ENCODE results near the gene MSLN.
A peak's percentile ranks its signal among the peaks of the same experiment; 100 is the strongest.

MSLN gene

DNA sequence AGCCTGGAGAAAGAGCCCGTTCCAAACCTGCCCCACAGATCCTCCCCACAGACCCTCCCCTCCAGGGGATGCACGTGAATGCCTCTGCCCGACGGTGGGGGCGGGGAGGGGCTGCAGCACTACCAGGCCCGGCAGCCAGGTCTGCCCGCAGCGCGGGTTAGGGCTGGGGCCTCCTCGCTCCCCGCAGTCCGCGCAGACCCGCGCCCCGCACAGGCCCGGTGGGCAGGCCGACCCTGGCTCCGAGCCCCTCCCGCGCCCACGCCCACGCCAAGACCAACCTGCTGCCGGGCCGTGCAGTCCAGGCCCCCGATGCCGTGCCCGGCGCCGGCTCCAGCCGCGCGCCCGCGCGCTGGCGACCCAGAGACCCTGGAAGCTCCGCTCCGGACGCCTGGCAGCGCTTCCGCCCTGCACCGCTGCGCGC lies 27.5 kb downstream of the MSLN start, which contains the start of gene RPUSD1:
TSS of gene RPUSD1 (minus strand) at position 404 of the 421 bp plus-strand sequence. CDS start 644 bp downstream, outside the sequence.
- peak within 1 kb of the TSS; percentile 91 for H3K18ac ChIP-seq (ENCODE audit: low read length)
- WGBS (ENCODE audit: extremely low coverage, insufficient coverage, insufficient read length), result no CpG with 5 or more reads among the region's 45 CpGs
- peak within 1 kb of the TSS; percentile 29 for H2AK5ac ChIP-seq (ENCODE audit: low read length)
- peaks cover 8% of the 10 kb centered on the region for H3K79me2 ChIP-seq (ENCODE audit: control insufficient read depth, insufficient read depth, low read length, poor library complexity)
- H3K36me3 ChIP-seq (ENCODE audit: control insufficient read depth in 1 of 2, insufficient read depth in 2 of 2, low read length in 2 of 2), result peaks cover 51 to 60% of the 10 kb centered on the region in 2 experiments
- H3K14ac ChIP-seq (ENCODE audit: low read length), result peak within 1 kb of the TSS; percentile 91
- peak within 1 kb of the TSS; percentile 97 for H3K4me3 ChIP-seq (ENCODE audit: low read depth, low read length)
- H3K9me3 ChIP-seq (ENCODE audit: insufficient read depth, low read depth, low read length), result no peaks in the 10 kb centered on the region
- H4K8ac ChIP-seq (ENCODE audit: low read depth, low read length), result peak within 1 kb of the TSS; percentile 87
- peak in 1 of 2 donors; percentile 7 for DNase-seq
- H2BK5ac ChIP-seq (ENCODE audit: low read depth, low read length, poor library complexity), result no peak within 1 kb of the TSS
- H3K23ac ChIP-seq (ENCODE audit: low read length), result no peak within 1 kb of the TSS
- peaks cover 6 to 16% of the 10 kb centered on the region in 2 experiments for H3K4me1 ChIP-seq (ENCODE audit: control insufficient read depth in 1 of 2, insufficient read depth in 2 of 2, low read length in 2 of 2)
- H3K9ac ChIP-seq (ENCODE audit: low read length), result peak within 1 kb of the TSS; percentile 88
- no peak within 1 kb of the TSS for H3K27ac ChIP-seq (ENCODE audit: low read depth, low read length)
- H4K12ac ChIP-seq (ENCODE audit: low read depth, low read length), result peak within 1 kb of the TSS; percentile 70
- peak within 1 kb of the TSS; percentile 94 for H3K4me2 ChIP-seq (ENCODE audit: low read length)
- H2BK120ac ChIP-seq (ENCODE audit: insufficient read depth, low read length, poor library complexity), result peak within 1 kb of the TSS; percentile 35
- H3K79me1 ChIP-seq (ENCODE audit: low read length), result peaks cover 5% of the 10 kb centered on the region
- H3K4ac ChIP-seq (ENCODE audit: low read depth, low read length), result peak within 1 kb of the TSS; percentile 75
- H3K27me3 ChIP-seq (ENCODE audit: insufficient read depth, low read length), result no peaks in the 10 kb centered on the region
- peak within 1 kb of the TSS; percentile 52 for H2AFZ ChIP-seq (ENCODE audit: insufficient read depth, low read length, poor library complexity)
- H4K91ac ChIP-seq (ENCODE audit: low read depth, low read length), result peak within 1 kb of the TSS; percentile 84
- H2BK12ac ChIP-seq (ENCODE audit: low read length), result no peak within 1 kb of the TSS

DNA sequence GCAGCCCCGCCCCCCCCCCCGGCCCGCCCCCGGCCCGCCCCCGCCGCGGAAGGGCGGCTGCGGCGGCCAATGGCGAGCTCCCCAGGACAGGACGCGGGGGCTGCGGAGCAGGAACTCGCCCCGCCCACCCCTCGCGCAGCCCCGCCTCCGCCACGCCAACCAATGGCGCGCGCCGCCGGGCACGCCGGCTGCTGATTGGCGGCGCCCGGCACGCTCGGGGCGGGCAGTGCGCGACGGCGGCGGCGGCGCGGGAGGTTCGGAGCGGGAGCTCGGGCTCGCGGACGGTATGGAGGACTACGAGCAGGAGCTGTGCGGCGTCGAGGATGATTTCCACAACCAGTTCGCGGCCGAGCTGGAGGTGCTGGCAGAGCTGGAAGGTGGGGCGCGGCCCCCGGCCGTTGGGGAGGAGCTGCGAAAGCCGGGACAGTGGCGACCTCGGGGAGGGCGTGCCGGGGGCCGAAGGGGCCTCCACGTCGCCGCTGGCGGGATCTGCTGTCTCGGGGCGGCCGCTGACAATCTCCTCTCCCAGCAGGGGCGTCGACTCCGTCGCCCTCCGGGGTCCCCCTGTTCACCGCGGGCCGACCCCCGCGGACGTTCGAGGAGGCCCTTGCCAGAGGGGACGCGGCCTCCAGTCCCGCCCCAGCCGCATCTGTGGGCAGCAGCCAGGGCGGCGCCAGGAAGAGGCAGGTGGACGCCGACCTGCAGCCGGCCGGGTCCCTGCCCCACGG lies 28.0 kb downstream of the MSLN start, which contains the start of gene CHTF18:
TSS of gene CHTF18 (plus strand) at position 222 of the 728 bp plus-strand sequence. CDS start at position 287, 65 bp downstream.
- WGBS (ENCODE audit: extremely low coverage, insufficient coverage, insufficient read length), result no CpG with 5 or more reads among the region's 97 CpGs
- Histone ChIP-seq H3K18ac (ENCODE audit: low read length) (peak within 1 kb of the TSS; percentile 91), H3K9ac (ENCODE audit: low read length) (peak within 1 kb of the TSS; percentile 88), H2BK12ac (ENCODE audit: low read length) (no peak within 1 kb of the TSS), H4K91ac (ENCODE audit: low read depth, low read length) (peak within 1 kb of the TSS; percentile 84), H3K23ac (ENCODE audit: low read length) (no peak within 1 kb of the TSS), H3K4ac (ENCODE audit: low read depth, low read length) (peak within 1 kb of the TSS; percentile 75), H3K4me1 (ENCODE audit: control insufficient read depth in 1 of 2, insufficient read depth in 2 of 2, low read length in 2 of 2) (peaks cover 6 to 16% of the 10 kb centered on the region in 2 experiments), H3K79me2 (ENCODE audit: control insufficient read depth, insufficient read depth, low read length, poor library complexity) (peaks cover 8% of the 10 kb centered on the region), H3K4me2 (ENCODE audit: low read length) (peak within 1 kb of the TSS; percentile 94), H3K27ac (ENCODE audit: low read depth, low read length) (no peak within 1 kb of the TSS), H2BK5ac (ENCODE audit: low read depth, low read length, poor library complexity) (no peak within 1 kb of the TSS), H4K12ac (ENCODE audit: low read depth, low read length) (peak within 1 kb of the TSS; percentile 70), H3K9me3 (ENCODE audit: insufficient read depth, low read depth, low read length) (no peaks in the 10 kb centered on the region), H2BK120ac (ENCODE audit: insufficient read depth, low read length, poor library complexity) (peak within 1 kb of the TSS; percentile 35), H4K8ac (ENCODE audit: low read depth, low read length) (peak within 1 kb of the TSS; percentile 87), H3K4me3 (ENCODE audit: low read depth, low read length) (peak within 1 kb of the TSS; percentile 97), H3K79me1 (ENCODE audit: low read length) (peaks cover 5% of the 10 kb centered on the region), H3K27me3 (ENCODE audit: insufficient read depth, low read length) (no peaks in the 10 kb centered on the region), H3K36me3 (ENCODE audit: control insufficient read depth in 1 of 2, insufficient read depth in 2 of 2, low read length in 2 of 2) (peaks cover 56 to 66% of the 10 kb centered on the region in 2 experiments), H2AFZ (ENCODE audit: insufficient read depth, low read length, poor library complexity) (peak within 1 kb of the TSS; percentile 52), H3K14ac (ENCODE audit: low read length) (peak within 1 kb of the TSS; percentile 91), H2AK5ac (ENCODE audit: low read length) (peak within 1 kb of the TSS; percentile 29)
- peak; percentile 88 to 94 for DNase-seq

DNA sequence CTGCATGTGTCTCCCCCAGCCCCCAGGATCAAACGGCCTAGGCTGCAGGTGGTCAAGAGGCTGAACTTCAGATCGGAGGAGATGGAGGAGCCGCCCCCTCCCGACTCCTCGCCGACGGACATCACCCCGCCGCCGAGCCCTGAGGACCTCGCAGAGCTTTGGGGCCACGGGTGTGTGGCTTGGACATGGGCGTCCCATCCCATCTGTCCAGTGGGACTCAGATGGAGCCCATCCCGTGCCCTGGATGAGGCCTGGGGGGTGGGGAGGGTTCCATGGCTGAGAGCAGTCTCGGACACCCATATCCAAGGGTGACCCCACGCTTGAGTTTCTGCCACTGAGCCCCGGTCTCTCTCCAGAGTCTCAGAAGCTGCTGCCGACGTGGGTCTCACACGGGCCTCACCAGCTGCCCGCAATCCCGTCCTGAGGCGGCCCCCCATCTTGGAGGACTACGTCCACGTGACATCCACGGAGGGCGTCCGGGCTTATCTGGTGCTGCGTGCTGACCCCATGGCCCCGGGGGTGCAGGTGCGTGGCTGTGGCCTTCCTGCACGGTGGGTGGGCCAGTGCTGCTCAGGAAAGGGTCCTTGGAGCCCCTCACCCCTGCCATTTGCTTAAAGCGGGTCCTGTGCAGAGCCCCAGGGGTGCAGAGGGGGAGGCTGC lies 28.8 kb downstream of the MSLN start:
- Histone ChIP-seq H4K91ac (ENCODE audit: low read depth, low read length) (no peak overlapping the region), H2AFZ (ENCODE audit: insufficient read depth, low read length, poor library complexity) (no peak overlapping the region), H2AK5ac (ENCODE audit: low read length) (peak overlapping the region; percentile 29), H3K23ac (ENCODE audit: low read length) (no peak overlapping the region), H3K14ac (ENCODE audit: low read length) (peak overlapping the region; percentile 83), H3K79me1 (ENCODE audit: low read length) (peaks cover 5% of the 10 kb centered on the region), H3K4me2 (ENCODE audit: low read length) (peak overlapping the region; percentile 68), H3K9ac (ENCODE audit: low read length) (peak overlapping the region; percentile 33), H2BK120ac (ENCODE audit: insufficient read depth, low read length, poor library complexity) (no peak overlapping the region), H3K4ac (ENCODE audit: low read depth, low read length) (peak overlapping the region; percentile 75), H3K9me3 (ENCODE audit: insufficient read depth, low read depth, low read length) (no peaks in the 10 kb centered on the region), H3K27me3 (ENCODE audit: insufficient read depth, low read length) (no peaks in the 10 kb centered on the region), H4K12ac (ENCODE audit: low read depth, low read length) (peak overlapping the region; percentile 70), H3K79me2 (ENCODE audit: control insufficient read depth, insufficient read depth, low read length, poor library complexity) (peaks cover 8% of the 10 kb centered on the region), H3K4me3 (ENCODE audit: low read depth, low read length) (peak overlapping the region; percentile 91), H3K27ac (ENCODE audit: low read depth, low read length) (no peak overlapping the region), H4K8ac (ENCODE audit: low read depth, low read length) (peak overlapping the region; percentile 87), H2BK12ac (ENCODE audit: low read length) (no peak overlapping the region), H3K36me3 (ENCODE audit: control insufficient read depth in 1 of 2, insufficient read depth in 2 of 2, low read length in 2 of 2) (peaks cover 64 to 72% of the 10 kb centered on the region in 2 experiments), H3K18ac (ENCODE audit: low read length) (peak overlapping the region; percentile 81), H2BK5ac (ENCODE audit: low read depth, low read length, poor library complexity) (no peak overlapping the region), H3K4me1 (ENCODE audit: control insufficient read depth in 1 of 2, insufficient read depth in 2 of 2, low read length in 2 of 2) (peaks cover 6 to 14% of the 10 kb centered on the region in 2 experiments)
- no CpG with 5 or more reads among the region's 33 CpGs for WGBS (ENCODE audit: extremely low coverage, insufficient coverage, insufficient read length)
- no peak for DNase-seq

DNA sequence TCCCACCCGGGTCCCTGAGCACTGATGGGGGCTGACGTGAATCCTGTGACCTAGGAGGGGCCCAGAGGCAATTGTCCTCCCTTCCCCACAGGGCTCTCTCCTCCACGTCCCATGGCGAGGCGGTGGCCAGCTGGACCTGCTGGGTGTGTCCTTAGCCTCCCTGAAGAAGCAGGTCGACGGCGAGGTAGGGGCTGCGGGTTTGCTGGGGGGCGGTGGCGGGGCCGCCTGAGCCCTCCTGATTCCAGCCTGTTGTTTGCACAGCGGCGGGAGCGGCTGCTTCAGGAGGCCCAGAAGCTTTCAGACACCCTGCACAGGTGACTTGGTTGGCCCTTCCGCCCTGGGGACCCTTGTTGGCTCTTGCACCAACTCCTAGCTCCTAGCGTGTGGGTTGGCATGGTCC lies 29.6 kb downstream of the MSLN start:
- Histone ChIP-seq H3K9me3 (ENCODE audit: insufficient read depth, low read depth, low read length) (no peaks in the 10 kb centered on the region), H3K9ac (ENCODE audit: low read length) (no peak overlapping the region), H2BK12ac (ENCODE audit: low read length) (no peak overlapping the region), H2AFZ (ENCODE audit: insufficient read depth, low read length, poor library complexity) (no peak overlapping the region), H3K14ac (ENCODE audit: low read length) (no peak overlapping the region), H3K4me1 (ENCODE audit: control insufficient read depth in 1 of 2, insufficient read depth in 2 of 2, low read length in 2 of 2) (peaks cover 6 to 14% of the 10 kb centered on the region in 2 experiments), H2BK5ac (ENCODE audit: low read depth, low read length, poor library complexity) (no peak overlapping the region), H3K27ac (ENCODE audit: low read depth, low read length) (no peak overlapping the region), H4K12ac (ENCODE audit: low read depth, low read length) (no peak overlapping the region), H4K8ac (ENCODE audit: low read depth, low read length) (no peak overlapping the region), H3K4me2 (ENCODE audit: low read length) (no peak overlapping the region), H3K27me3 (ENCODE audit: insufficient read depth, low read length) (no peaks in the 10 kb centered on the region), H3K4me3 (ENCODE audit: low read depth, low read length) (no peak overlapping the region), H3K79me2 (ENCODE audit: control insufficient read depth, insufficient read depth, low read length, poor library complexity) (peaks cover 8% of the 10 kb centered on the region), H3K4ac (ENCODE audit: low read depth, low read length) (no peak overlapping the region), H3K36me3 (ENCODE audit: control insufficient read depth in 1 of 2, insufficient read depth in 2 of 2, low read length in 2 of 2) (peaks cover 66 to 70% of the 10 kb centered on the region in 2 experiments), H4K91ac (ENCODE audit: low read depth, low read length) (no peak overlapping the region), H2AK5ac (ENCODE audit: low read length) (no peak overlapping the region), H2BK120ac (ENCODE audit: insufficient read depth, low read length, poor library complexity) (no peak overlapping the region), H3K23ac (ENCODE audit: low read length) (no peak overlapping the region), H3K18ac (ENCODE audit: low read length) (no peak overlapping the region), H3K79me1 (ENCODE audit: low read length) (peaks cover 5% of the 10 kb centered on the region)
- WGBS (ENCODE audit: extremely low coverage, insufficient coverage, insufficient read length), result no CpG with 5 or more reads among the region's 17 CpGs
- DNase-seq, result no peak

Measured in trophoblast cell (in vitro differentiated cells and primary cell).